Embryonic facial prominence (tissue), 1 donor: Measurements from ENCODE around the gene SULF2.
"Not testable (repeated sequence)": the region's sequence is repeated elsewhere in the genome, so short reads cannot be mapped to it uniquely, and the experiment has no call there.

Source experiments
- DNase-seq: peaks from one replicate; pipeline ENCODE4 v3.0.0-alpha.2; 2016; ENCODE audit errors: extremely low spot score

SULF2 gene

GRCh38 chr20:47804972-47805371 lies 19.7 kb upstream of the SULF2 start:
- DNase-seq: not testable (repeated sequence)

DNA sequence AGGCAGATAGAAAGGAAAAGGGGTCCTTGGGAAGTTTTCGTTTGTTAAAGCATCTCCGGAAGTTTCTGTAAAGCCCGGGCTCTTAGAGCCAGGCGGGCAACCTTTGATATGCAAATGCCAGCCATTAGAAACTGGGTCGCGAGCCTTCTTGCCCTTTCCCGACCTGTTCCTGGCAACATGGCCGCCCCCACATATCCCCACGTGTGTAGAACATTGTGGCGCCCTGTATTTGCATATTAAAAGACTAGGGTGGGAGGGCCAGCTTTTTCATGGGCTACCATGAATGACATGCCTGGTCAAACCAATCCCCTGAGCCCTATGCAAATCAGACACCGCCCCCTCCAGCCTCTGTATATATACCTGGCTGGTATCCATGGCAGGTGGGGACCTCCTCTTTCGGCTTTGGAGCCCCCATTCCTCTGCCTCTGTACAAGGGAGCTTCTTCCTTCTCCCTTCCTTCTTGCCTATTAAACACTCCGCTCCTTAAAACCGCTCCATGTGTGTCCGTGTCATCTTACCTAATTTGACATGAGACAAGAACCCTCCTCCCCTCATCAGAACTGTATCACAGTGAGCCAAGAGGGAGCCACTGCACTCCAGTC lies 19.0 kb upstream of the SULF2 start:
- not testable (repeated sequence) for DNase-seq

GRCh38 chr20:47802975-47803374 lies 17.7 kb upstream of the SULF2 start:
- DNase-seq: no peak

- DNase-seq: no peak
These were observed 17.1 kb upstream of the SULF2 start for GRCh38 chr20:47802226-47802920.

DNA sequence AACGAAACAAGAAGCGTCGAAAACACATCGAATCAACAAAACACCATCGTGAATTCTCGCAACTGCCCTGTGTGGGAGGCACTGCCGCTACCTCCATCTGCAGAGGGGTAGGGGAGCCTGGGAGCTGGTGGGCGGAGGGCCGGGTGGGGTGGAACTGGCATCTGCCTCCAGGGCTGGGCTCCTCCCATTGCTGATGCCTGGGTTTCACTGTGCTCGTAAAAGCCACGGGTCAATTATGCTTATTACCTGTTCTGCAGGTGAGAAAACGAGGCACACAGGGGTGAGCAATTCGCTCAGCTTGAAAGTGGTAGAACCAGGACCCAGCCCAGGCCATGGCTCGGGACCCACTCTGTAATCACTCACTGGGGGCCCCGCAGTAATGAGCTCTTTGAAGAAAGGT lies 16.5 kb upstream of the SULF2 start:
- DNase-seq: no peak

DNA sequence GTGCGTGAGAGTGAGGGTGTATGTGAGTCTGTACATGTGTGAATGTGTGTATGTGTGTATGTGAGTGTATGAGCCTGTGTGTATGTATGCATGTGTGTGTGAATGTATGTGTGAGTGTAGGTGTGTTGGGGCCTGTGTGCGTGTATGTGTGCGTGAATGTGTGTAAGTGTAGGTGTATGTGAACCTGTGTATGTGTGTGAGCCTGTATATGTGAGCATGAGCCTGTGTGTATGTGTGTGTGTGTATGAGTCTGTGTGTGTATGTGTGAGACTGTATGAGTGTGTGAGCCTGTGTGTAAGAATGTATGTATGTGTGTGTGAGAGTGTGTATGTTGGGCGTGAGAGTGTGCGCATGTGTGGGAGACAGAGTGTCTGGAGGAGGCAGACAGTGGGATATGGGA lies 15.8 kb upstream of the SULF2 start:
- no peak for DNase-seq

DNA sequence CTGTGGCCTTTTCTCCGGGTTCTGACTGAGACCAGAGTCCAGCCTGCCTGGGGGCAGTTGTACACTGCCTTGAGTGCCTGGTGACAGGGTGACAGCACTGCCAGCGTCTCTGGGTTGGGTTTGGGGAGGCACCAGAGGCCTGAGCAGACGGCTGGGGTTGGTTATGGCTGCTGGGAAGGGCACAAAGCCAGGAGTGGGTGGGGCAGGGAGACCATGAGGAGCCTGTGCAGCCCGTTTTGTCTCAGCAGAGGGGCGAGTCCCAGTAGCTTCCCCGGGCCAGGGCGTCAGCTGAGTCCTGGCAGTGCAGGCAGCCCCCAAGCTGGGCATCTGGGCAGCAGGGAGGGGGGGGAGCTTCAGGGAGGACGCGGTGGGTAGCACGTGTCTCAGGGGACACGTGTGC lies 15.3 kb upstream of the SULF2 start:
- DNase-seq: no peak

DNA sequence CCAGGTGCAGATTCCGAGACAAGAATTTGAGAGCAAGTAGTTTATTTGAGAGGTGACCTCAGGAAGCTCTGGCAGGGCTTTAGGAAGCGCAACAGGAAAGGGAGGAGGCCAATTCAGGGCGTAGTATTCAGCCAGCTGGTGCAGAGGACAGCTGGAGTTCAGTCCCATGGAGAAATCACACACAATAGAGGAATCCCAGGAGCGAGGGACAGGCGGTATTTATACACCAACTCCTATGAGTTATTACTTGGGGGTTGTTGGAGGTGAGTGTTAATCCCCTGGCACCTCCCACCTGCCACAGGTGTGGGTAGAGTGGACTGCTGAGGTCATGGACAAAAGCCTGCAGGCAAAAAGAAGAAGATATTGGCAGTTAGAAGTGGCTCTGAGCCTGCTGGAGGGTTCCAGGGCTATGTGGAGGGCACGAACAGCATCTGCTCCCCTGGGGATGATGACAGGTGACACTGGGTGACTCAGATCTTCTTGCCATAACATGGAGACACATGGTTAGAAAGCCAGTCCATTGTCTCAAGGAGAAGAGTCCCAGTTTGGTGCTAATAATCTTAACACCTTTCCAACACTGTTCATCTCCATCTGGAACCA lies 13.9 kb upstream of the SULF2 start:
- no peak for DNase-seq

DNA sequence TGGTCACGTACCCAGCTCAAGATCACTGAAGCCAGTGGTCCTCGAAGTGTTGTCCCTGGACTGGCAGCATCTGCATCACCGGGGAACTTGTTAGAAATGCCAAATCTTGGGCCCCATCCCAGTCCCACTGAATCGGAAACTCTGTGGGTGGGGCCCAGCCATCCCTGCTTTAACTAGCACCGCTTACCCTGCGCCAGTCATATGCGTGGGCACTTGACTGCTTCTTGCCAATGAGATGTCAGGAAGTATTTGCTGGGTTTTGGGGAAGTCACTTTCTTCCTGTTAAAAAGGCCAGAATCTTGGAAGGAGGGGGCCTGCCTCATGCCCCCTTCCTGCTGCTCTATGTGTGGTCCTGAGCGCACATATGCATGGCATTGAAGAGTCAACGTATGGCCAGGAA lies 11.7 kb upstream of the SULF2 start:
- no peak for DNase-seq

- no peak for DNase-seq
These were observed 10.1 kb upstream of the SULF2 start for GRCh38 chr20:47795214-47795907.

GRCh38 chr20:47794264-47794663 lies 9.0 kb upstream of the SULF2 start:
- DNase-seq: not testable (repeated sequence)

DNA sequence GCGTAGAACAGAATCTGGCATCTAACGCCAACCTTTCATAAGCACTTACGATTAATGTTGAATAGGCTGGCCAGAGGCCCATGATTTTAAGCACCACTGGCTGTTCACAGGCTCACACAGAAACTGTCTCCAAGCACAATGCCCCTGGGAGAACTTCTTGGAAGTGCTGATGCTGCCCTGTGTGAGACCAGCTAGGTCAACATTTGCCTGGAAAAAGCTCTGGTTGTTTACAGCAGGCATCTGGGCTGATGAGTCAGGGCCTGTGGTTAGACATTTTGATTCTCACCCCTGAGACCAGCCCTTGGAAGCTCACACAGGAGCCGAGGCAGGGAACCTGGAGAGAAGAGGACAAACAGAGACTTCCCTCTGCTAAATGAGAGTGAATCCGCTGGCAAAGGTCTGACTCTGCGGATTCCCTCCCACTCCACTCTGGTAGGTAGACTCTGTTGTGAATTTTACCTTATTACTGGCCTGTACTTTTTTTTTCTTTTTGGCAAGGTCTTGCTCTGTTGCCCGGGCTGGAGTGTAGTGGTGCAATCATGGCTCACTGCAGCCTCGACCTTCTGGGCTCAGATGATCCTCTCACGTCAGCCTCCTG lies 6.8 kb upstream of the SULF2 start:
- no peak for DNase-seq

DNA sequence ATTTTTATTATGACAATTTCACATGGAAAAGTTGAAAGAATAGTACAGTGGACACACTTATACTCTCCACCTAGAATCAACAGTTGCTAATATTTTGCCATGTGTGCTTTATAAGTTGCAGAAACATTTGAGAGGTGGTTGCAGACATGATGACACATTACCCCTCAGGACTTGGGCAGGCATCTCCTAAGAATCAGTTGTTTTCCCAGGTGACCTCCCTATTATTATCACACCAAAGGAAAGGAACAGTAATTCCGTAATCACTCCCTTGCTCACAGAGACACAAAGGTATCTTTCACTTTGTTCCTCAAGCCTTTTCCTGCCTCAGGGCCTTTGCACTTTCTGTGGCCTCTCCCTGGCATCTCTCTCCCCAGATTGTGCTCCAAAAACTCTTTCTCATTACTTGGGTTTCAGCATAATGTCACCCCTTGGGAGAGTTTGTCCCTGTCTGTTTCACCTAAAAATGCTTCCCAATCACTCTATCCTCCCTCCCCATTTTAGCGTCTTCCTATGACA lies 5.9 kb upstream of the SULF2 start:
- DNase-seq: no peak

GRCh38 chr20:47790580-47790965 lies 5.3 kb upstream of the SULF2 start:
- DNase-seq: no peak

GRCh38 chr20:47789764-47790579 lies 4.7 kb upstream of the SULF2 start:
- DNase-seq: no peak

DNA sequence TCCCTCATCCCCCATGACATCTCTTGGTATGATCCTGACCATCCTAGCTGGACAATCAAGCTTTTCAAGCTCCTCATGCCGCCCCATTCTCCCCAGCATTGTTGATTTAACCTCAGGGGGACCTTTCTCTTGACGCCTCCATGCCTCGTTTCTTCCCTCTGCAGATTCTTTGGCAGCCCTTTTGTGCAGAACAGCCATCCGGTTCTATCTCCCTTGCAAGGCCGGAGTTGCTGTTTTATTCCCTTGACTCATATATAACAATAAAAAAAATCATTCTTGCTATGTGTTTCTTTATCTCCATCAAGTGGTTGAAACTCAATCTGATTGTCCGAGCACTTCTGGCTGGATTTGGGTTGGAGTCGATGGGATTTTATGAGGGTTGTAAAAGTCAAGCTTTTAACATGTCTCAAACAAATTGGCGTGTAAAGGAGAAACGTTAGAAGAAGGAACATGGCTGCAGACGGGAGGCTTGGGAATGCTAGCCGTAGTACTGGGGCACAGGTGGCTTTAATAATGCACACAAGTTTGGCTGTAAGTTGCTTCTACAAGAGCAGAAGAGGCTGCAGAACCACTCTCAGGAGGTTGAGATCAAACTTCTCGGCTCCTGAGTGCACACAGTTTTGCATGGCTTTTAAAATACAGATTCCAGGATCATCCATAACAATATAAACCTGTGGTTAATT lies 3.9 kb upstream of the SULF2 start:
- peak; percentile 63 for DNase-seq

GRCh38 chr20:47788741-47789080 lies 3.4 kb upstream of the SULF2 start:
- DNase-seq: no peak

DNA sequence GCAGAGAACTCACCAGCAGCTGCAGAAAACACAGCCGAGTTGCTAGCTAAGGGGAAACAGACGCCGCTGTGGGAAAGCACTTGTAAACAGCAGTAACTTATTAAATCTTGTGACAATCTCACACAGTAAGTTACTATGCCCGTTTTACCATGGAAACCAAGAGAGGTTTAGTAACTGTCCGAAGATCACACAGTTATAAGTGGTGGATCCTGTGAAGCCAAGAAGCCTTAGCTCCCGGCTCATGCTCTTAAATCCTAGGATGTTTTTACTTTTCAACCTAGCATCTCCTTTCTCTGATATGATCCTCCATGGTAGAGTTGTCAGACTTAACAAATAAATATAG lies 1.5 kb upstream of the SULF2 start:
- DNase-seq: no peak

DNA sequence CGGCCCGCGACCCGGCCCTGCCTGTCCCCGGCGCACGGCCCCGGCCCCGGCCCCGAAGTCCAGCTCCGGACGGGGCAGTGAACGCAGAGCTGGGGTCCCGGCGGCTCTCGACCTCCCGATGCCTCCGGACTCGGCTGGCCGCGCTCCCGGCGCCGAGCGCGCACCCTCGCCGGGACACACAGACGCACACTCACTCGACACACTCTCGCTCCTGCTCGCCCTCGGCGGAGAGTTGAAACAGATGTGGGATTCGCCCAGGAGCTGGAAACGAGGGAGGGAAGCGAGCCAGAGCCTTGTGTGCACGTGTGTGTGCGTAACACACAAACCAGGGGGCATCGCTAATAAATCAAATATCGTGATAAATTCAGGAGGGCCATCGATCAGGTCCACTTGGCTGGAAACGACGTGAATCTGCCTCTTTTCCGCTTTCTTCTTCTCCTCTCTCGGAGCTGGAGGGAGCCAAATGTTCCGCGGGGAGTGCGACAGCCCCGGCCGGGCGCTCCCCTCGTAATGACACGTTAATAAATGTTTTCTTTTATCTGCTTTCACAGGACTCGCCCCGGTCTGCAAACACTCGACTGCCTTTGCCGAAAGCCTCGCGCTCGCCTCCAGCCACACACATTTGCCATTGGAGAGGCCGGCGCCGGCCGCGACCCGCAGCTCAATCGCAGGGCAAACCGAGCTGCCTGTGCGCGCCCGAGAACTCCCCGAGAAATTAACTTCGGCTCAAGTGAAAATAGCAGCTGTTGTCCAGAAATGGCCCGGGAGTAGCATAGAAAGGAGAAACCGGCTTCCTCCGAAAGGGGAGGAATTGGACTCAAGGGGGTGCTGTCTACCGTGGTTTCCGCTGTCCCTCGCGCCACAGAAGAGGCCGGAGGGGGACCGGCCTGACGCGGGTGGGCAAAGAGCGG lies 828 bp upstream of the SULF2 start:
- DNase-seq: peak; percentile 73
